Measurements from ENCODE around the gene ATP6V0D1. TPM values are rescaled to one million over a fixed set of nuclear protein-coding genes. Genes with fewer than 3 reads are reported as not detected.
A peak's percentile ranks its signal among the peaks of the same experiment; 100 is the strongest.

ATP6V0D1 gene
- total and polyA plus RNA-seq, 9 donors, result 32.5 to 113 (median 63.0) TPM

DNA sequence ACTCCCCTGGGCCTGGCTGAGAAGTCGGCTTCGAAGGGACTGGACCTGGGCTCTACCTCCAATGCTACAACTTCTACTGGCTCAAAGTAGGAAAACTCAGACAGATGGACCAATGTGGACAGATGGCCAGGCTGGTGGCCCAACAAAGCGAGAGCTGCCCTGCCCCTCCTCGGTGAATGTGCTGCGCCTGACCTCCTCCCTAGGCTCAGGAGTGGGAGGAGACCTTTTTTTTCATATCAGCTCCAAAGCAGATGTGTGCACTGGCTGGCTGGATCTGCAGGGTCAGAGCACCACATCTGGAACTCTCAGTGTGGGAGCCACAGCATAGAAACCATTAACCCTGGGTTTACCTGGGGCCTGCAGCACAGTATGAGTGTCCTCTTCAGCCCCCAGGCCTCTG, 20.8 kb downstream of the ATP6V0D1 start:
- Histone ChIP-seq H3K36me3 (no peaks in the 10 kb centered on the region), H3K27me3 (no peaks in the 10 kb centered on the region), H3K4me3 (no peak overlapping the region), H3K9me3 (no peaks in the 10 kb centered on the region), H3K4me1 (ENCODE audit: insufficient read depth) (peaks cover 49% of the 10 kb centered on the region), H3K27ac (peak overlapping the region in 1 of 2 donors; percentile 76)
- 19 to 44% (median 23%) methylated on average over 5 of the region's 5 CpGs for WGBS, 3 donors
- intact Hi-C loops (cut with DNase I), result loop anchor here in 1 of 4 donors (5.0 to 10.0 kb wide), 3 partner anchors 33 to 525 kb away; partner anchors contain the start of genes CES2 and CIAO2B
- no peak for DNase-seq
- TF ChIP-seq POLR2A (IDR thresholded peaks at IDR 0.05), result no peak
- TF ChIP-seq EP300 (IDR thresholded peaks at IDR 0.05), result no peak
- TF ChIP-seq CTCF (IDR thresholded peaks at IDR 0.05), result no peak

GRCh38 chr16:67459861-67460150, 21.2 kb downstream of the ATP6V0D1 start:
- Histone ChIP-seq H3K27ac (peak overlapping the region in 1 of 2 donors; percentile 76), H3K4me3 (no peak overlapping the region), H3K27me3 (no peaks in the 10 kb centered on the region), H3K4me1 (ENCODE audit: insufficient read depth) (peaks cover 49% of the 10 kb centered on the region), H3K9me3 (no peaks in the 10 kb centered on the region), H3K36me3 (no peaks in the 10 kb centered on the region)
- 17 to 26% (median 20%) methylated on average over 3 of the region's 3 CpGs for WGBS, 3 donors
- TF ChIP-seq POLR2A (IDR thresholded peaks at IDR 0.05), result no peak
- peak in 2 of 5 donors; percentile 47 to 78 for DNase-seq
- intact Hi-C loops (cut with DNase I), result loop anchor here in 2 of 4 donors (2.0 to 10.0 kb wide), 4 partner anchors 15 to 525 kb away; partner anchors contain the start of genes CES2 (in 1 of the 2) and CIAO2B (in 1 of the 2)

DNA sequence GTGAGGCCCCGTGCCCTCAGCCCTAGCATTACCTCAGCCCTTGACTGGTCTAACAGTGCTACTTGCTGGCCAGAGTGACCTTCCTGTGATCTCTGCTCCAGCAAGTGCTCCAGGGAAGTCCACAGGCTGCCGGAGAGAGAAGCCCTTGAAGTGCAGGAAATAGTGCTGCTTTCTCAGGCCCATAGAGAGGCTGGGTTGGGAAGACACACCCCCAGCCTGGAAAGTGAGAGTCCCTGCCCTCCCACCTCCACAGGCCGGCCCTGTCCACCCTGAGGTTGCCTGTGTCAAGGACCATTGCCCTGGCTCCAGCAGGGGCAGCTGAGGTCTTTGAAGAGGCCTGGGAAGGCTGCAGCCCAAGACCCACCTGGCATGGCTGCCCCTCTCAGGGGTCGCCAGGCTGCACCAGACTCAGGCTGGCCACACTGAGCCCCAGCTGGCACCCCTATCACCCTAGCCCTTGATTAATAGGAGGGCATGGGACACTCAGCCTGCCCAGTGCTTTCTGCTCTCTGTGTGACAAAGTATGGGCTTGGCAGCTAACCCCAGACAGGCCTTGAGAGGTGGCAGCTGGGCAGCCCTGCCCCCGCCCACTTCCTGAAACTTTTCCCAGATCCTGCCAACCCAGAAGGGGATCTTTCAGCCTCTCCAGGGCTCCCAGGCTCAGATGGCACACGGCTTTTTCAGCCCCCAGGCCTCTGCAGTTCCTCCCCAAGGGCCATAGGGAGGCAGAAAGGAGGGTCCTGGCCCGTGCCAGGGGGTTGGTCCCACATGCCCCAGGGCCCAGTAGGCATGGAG, 21.7 kb downstream of the ATP6V0D1 start:
- peaks cover 45% of the 10 kb centered on the region for H3K4me1 ChIP-seq (ENCODE audit: insufficient read depth)
- peak overlapping the region; percentile 31 to 76 for H3K27ac ChIP-seq
- intact Hi-C loops (cut with DNase I), result loop anchor here in 1 of 4 donors (2.0 kb wide), 1 partner anchor 14 kb away; no protein-coding TSS in a partner anchor
- no peaks in the 10 kb centered on the region for H3K9me3 ChIP-seq
- no peaks in the 10 kb centered on the region for H3K27me3 ChIP-seq
- no peaks in the 10 kb centered on the region for H3K36me3 ChIP-seq
- no peak for TF ChIP-seq CTCF (IDR thresholded peaks at IDR 0.05)
- TF ChIP-seq EP300 (IDR thresholded peaks at IDR 0.05), result no peak
- TF ChIP-seq POLR2A (IDR thresholded peaks at IDR 0.05), result no peak
- no peak overlapping the region for H3K4me3 ChIP-seq
- 22 to 33% (median 28%) methylated on average over 6 to 7 of the region's 7 CpGs for WGBS, 3 donors
- DNase-seq, result peak in 1 of 5 donors; percentile 54

DNA sequence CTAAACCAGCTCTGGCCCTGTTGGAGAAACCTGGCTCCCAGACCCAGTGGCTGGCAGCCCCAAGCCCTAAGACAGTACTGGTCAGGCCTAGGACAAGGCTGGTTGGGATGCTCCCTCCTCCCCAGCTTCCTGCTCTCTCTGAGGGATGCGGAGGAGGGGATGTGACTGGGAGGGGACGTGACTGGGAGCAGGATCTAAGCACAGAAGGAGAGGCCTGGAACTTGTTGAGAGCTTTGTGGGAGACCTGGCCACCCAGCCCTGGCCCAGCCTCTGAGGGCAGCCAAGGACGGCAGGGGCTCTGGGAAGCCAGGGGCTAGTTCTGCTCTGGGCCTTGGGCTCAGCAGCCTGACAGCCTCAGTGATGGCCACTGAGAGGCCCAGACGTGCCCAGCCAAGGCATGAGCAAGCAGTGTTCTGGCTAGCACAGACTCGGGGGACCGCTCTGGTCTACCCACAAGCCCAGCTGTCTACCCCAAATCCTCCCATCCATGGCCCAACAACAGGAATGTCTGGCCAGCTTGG, 22.8 kb downstream of the ATP6V0D1 start:
- Histone ChIP-seq H3K27me3 (no peaks in the 10 kb centered on the region), H3K27ac (peak overlapping the region; percentile 14 to 76), H3K36me3 (no peaks in the 10 kb centered on the region), H3K4me3 (no peak overlapping the region), H3K9me3 (no peaks in the 10 kb centered on the region), H3K4me1 (ENCODE audit: insufficient read depth) (peaks cover 45% of the 10 kb centered on the region)
- 41 to 49% (median 45%) methylated on average over 4 to 6 of the region's 6 CpGs for WGBS, 3 donors
- intact Hi-C loops (cut with DNase I), result loop anchor here in 1 of 4 donors (2.0 kb wide), 1 partner anchor 13 kb away; no protein-coding TSS in a partner anchor
- TF ChIP-seq POLR2A (IDR thresholded peaks at IDR 0.05) (no peak), CTCF (IDR thresholded peaks at IDR 0.05) (no peak), EP300 (IDR thresholded peaks at IDR 0.05) (no peak)
- peak in 1 of 5 donors; percentile 41 for DNase-seq
